K562 (cell line): Measurements from ENCODE around the gene PHF14.

ENCODE experiments used
- SAFB2 ChIP-seq: fragments of 200-400 bp; formaldehyde crosslinking; IDR thresholded peaks from 2 replicates; pipeline ENCODE4 v1.6.1; 2018; ENCODE audit warnings: borderline replicate concordance, low read length, low read depth, moderate library complexity; ENCODE audit not compliant: severe bottlenecking
- SP1 ChIP-seq: sonication (generic); formaldehyde crosslinking; IDR thresholded peaks from 2 replicates; pipeline ENCODE4 v1.8.1; 2022; ENCODE audit warnings: mild to moderate bottlenecking, missing genetic modification reagents
- SRF ChIP-seq, 2 experiments: fragments of 250-450, 450-650 bp in 1 of 2; sonication (Bioruptor Pico) in 1 of 2; sonication (generic) in 1 of 2; formaldehyde crosslinking; IDR thresholded peaks; 2 replicates each; pipeline versions ENCODE4 v1.5.0 to v1.5.1; 2020 to 2022; ENCODE audit warnings: mild to moderate bottlenecking in 1 of 2, missing genetic modification reagents in 1 of 2
- ZNF121 ChIP-seq: sonication (generic); formaldehyde crosslinking; conservative IDR thresholded peaks from 2 replicates; pipeline ENCODE4 v1.8.0; 2022; ENCODE audit warnings: missing genetic modification reagents
- TF ChIP-seq, protein P1 (sequence below): fragments of 450-650 bp; IDR thresholded peaks from 2 replicates; pipeline ENCODE4 v1.6.1; 2017; ENCODE audit warnings: antibody characterized with exemption, mild to moderate bottlenecking
- TF ChIP-seq, protein P2 (sequence below): fragments of 200-800 bp; sonication (Bioruptor generic); IDR thresholded peaks from 2 replicates; pipeline ENCODE4 v1.6.1; 2017; ENCODE audit warnings: missing genetic modification characterization, missing compliant biosample characterization

DNA sequence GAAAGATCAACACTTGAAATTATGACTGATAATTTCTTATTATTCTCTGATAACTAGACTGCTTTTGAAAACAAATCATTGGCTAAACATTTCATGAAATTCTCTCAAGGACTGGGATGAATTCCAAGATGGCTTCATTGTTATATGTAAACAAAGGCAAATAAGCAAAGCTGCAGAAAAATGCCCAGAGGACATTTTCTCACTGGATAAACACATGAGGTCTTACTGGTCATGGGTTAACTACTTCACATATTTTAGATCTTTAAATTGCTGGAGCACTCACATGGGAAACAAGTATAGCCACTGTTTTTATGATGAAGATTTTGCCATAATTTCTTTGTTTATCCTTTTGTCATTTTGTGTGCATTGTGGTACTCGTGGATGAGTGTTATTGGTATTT is 239.1 kb downstream of the PHF14 start:
- no peak for TF ChIP-seq ZNF121
- TF ChIP-seq, protein P1, sequence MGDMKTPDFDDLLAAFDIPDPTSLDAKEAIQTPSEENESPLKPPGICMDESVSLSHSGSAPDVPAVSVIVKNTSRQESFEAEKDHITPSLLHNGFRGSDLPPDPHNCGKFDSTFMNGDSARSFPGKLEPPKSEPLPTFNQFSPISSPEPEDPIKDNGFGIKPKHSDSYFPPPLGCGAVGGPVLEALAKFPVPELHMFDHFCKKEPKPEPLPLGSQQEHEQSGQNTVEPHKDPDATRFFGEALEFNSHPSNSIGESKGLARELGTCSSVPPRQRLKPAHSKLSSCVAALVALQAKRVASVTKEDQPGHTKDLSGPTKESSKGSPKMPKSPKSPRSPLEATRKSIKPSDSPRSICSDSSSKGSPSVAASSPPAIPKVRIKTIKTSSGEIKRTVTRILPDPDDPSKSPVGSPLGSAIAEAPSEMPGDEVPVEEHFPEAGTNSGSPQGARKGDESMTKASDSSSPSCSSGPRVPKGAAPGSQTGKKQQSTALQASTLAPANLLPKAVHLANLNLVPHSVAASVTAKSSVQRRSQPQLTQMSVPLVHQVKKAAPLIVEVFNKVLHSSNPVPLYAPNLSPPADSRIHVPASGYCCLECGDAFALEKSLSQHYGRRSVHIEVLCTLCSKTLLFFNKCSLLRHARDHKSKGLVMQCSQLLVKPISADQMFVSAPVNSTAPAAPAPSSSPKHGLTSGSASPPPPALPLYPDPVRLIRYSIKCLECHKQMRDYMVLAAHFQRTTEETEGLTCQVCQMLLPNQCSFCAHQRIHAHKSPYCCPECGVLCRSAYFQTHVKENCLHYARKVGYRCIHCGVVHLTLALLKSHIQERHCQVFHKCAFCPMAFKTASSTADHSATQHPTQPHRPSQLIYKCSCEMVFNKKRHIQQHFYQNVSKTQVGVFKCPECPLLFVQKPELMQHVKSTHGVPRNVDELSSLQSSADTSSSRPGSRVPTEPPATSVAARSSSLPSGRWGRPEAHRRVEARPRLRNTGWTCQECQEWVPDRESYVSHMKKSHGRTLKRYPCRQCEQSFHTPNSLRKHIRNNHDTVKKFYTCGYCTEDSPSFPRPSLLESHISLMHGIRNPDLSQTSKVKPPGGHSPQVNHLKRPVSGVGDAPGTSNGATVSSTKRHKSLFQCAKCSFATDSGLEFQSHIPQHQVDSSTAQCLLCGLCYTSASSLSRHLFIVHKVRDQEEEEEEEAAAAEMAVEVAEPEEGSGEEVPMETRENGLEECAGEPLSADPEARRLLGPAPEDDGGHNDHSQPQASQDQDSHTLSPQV, result no peak
- no peak for TF ChIP-seq SRF (CRISPR knock-in tag; IDR thresholded peaks at IDR 0.05)
- TF ChIP-seq SAFB2, result no peak
- TF ChIP-seq SP1 (CRISPR knock-in tag), result no peak
- TF ChIP-seq, protein P2, sequence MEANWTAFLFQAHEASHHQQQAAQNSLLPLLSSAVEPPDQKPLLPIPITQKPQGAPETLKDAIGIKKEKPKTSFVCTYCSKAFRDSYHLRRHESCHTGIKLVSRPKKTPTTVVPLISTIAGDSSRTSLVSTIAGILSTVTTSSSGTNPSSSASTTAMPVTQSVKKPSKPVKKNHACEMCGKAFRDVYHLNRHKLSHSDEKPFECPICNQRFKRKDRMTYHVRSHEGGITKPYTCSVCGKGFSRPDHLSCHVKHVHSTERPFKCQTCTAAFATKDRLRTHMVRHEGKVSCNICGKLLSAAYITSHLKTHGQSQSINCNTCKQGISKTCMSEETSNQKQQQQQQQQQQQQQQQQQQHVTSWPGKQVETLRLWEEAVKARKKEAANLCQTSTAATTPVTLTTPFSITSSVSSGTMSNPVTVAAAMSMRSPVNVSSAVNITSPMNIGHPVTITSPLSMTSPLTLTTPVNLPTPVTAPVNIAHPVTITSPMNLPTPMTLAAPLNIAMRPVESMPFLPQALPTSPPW (CRISPR knock-in tag), result no peak
